GM12872 (cell line): ENCODE data around the gene HAPLN1.

Experiments used
- CTCF ChIP-seq: IDR thresholded peaks from 3 replicates; pipeline ENCODE4 v1.5.1; 2011; ENCODE audit warnings: low read depth, mild to moderate bottlenecking, low read length, moderate library complexity; ENCODE audit not compliant: insufficient read depth

The HAPLN1 gene

GRCh38 chr5:83689881-83690280, 30.8 kb downstream of the HAPLN1 start:
- no peak for TF ChIP-seq CTCF

- TF ChIP-seq CTCF, result no peak
These were observed 32.4 kb downstream of the HAPLN1 start for GRCh38 chr5:83688281-83688680.

GRCh38 chr5:83687124-83687619, 33.5 kb downstream of the HAPLN1 start:
- TF ChIP-seq CTCF, result no peak

GRCh38 chr5:83686251-83686650, 34.4 kb downstream of the HAPLN1 start:
- no peak for TF ChIP-seq CTCF

GRCh38 chr5:83683836-83684235, 36.8 kb downstream of the HAPLN1 start:
- TF ChIP-seq CTCF, result no peak

GRCh38 chr5:83672646-83673045, 48.0 kb downstream of the HAPLN1 start:
- TF ChIP-seq CTCF, result no peak

GRCh38 chr5:83672158-83672557, 48.5 kb downstream of the HAPLN1 start:
- no peak for TF ChIP-seq CTCF

- TF ChIP-seq CTCF, result no peak
These were observed 55.0 kb downstream of the HAPLN1 start for GRCh38 chr5:83665631-83666030.
